Skeletal muscle tissue (tissue), 4 donors: Measurements from ENCODE around the gene RASSF1. TPM values are rescaled to one million over a fixed set of nuclear protein-coding genes. Genes with fewer than 3 reads are reported as not detected.
"Not testable (repeated sequence)": the region's sequence is repeated elsewhere in the genome, so short reads cannot be mapped to it uniquely, and the experiment has no call there.

Experiments used
- H3K27ac ChIP-seq: one replicate; pipeline ENCODE4 v1.7.0; 2013; ENCODE audit warnings: mild to moderate bottlenecking, low read depth, low read length, inconsistent platforms
- H3K27me3 ChIP-seq, 3 donors: one replicate each; pipeline ENCODE4 v1.7.0; 2013; ENCODE audit warnings: low read length in 3 of 3; ENCODE audit not compliant: control insufficient read depth in 3 of 3, insufficient read depth in 3 of 3
- H3K36me3 ChIP-seq, 3 donors: one replicate each; pipeline ENCODE4 v1.7.0; 2013; ENCODE audit warnings: low read length in 3 of 3; ENCODE audit not compliant: control insufficient read depth in 3 of 3, insufficient read depth in 3 of 3
- H3K4me1 ChIP-seq, 3 donors: one replicate each; pipeline ENCODE4 v1.7.0; 2013; ENCODE audit warnings: low read length in 3 of 3, mild to moderate bottlenecking in 3 of 3; ENCODE audit not compliant: control insufficient read depth in 3 of 3, insufficient read depth in 3 of 3
- H3K4me3 ChIP-seq, 3 donors: one replicate each; pipeline ENCODE4 v1.7.0; 2013; ENCODE audit warnings: low read length in 3 of 3
- H3K9ac ChIP-seq, 3 donors: one replicate each; pipeline ENCODE4 v1.7.0; 2013; ENCODE audit warnings: low read length in 3 of 3, mild to moderate bottlenecking in 3 of 3, moderate library complexity in 2 of 3, low read depth in 1 of 3
- H3K9me3 ChIP-seq, 3 donors: one replicate each; pipeline ENCODE4 v1.7.0; 2013; ENCODE audit warnings: low read length in 3 of 3; ENCODE audit not compliant: control insufficient read depth in 3 of 3
- total RNA-seq: library from RNA; depleted of rRNA; stranded (reverse); fragments of >200 nt; gene quantifications from one replicate; pipeline ENCODE4 v1.2.3, GENCODE V29; 2014
- donor health status: Osteomylitis.

RASSF1 gene
- total RNA-seq, 1 donor from 2014 or later = 17.7 TPM

- Histone ChIP-seq H3K9me3 (no peaks in the 10 kb centered on the region), H3K36me3 (peaks cover 28 to 34% (median 31%) of the 10 kb centered on the region in 3 donors), H3K27ac (no peak overlapping the region), H3K4me3 (peak overlapping the region; percentile 17 to 98 (median 91)), H3K4me1 (peaks cover 60 to 76% (median 71%) of the 10 kb centered on the region in 3 donors), H3K9ac (peak overlapping the region; percentile 96 to 99 (median 98)), H3K27me3 (no peaks in the 10 kb centered on the region)
Observed at GRCh38 chr3:50319181-50319893, 21.3 kb downstream of the RASSF1 start.

GRCh38 chr3:50318615-50319014 lies 22.0 kb downstream of the RASSF1 start:
- Histone ChIP-seq H3K9ac (peak overlapping the region in 2 of 3 donors; percentile 43 to 60), H3K27ac (no peak overlapping the region), H3K9me3 (no peaks in the 10 kb centered on the region), H3K4me3 (peak overlapping the region; percentile 17 to 45 (median 38)), H3K4me1 (peaks cover 55 to 72% (median 67%) of the 10 kb centered on the region in 3 donors), H3K27me3 (no peaks in the 10 kb centered on the region), H3K36me3 (peaks cover 28 to 34% (median 31%) of the 10 kb centered on the region in 3 donors)

- H3K27ac ChIP-seq = no peak overlapping the region
- H3K4me1 ChIP-seq = peaks cover 55 to 72% (median 65%) of the 10 kb centered on the region in 3 donors
- no peaks in the 10 kb centered on the region for H3K9me3 ChIP-seq
- peaks cover 28 to 34% (median 31%) of the 10 kb centered on the region in 3 donors for H3K36me3 ChIP-seq
- no peaks in the 10 kb centered on the region for H3K27me3 ChIP-seq
- H3K4me3 ChIP-seq = peak overlapping the region in 2 of 3 donors; percentile 17 to 45
- peak overlapping the region in 2 of 3 donors; percentile 51 to 60 for H3K9ac ChIP-seq
Observed at GRCh38 chr3:50318163-50318562, 22.5 kb downstream of the RASSF1 start.

- peak overlapping the region in 1 of 3 donors; percentile 51 for H3K9ac ChIP-seq
- peaks cover 28 to 34% (median 31%) of the 10 kb centered on the region in 3 donors for H3K36me3 ChIP-seq
- no peaks in the 10 kb centered on the region for H3K27me3 ChIP-seq
- H3K27ac ChIP-seq = no peak overlapping the region
- no peak overlapping the region for H3K4me3 ChIP-seq
- H3K9me3 ChIP-seq = no peaks in the 10 kb centered on the region
- peaks cover 53 to 64% (median 58%) of the 10 kb centered on the region in 3 donors for H3K4me1 ChIP-seq
Observed at GRCh38 chr3:50317300-50317699, 23.3 kb downstream of the RASSF1 start.

- H3K27ac ChIP-seq = no peak overlapping the region
- H3K9ac ChIP-seq = peak overlapping the region in 1 of 3 donors; percentile 51
- peaks cover 28 to 34% (median 31%) of the 10 kb centered on the region in 3 donors for H3K36me3 ChIP-seq
- H3K4me3 ChIP-seq = no peak overlapping the region
- H3K27me3 ChIP-seq = no peaks in the 10 kb centered on the region
- no peaks in the 10 kb centered on the region for H3K9me3 ChIP-seq
- peaks cover 47 to 59% (median 53%) of the 10 kb centered on the region in 3 donors for H3K4me1 ChIP-seq
Observed at GRCh38 chr3:50316657-50317242, 23.9 kb downstream of the RASSF1 start.

- H3K27ac ChIP-seq = no peak overlapping the region
- H3K27me3 ChIP-seq = no peaks in the 10 kb centered on the region
- peaks cover 27 to 31% (median 30%) of the 10 kb centered on the region in 3 donors for H3K36me3 ChIP-seq
- H3K4me3 ChIP-seq = no peak overlapping the region
- no peak overlapping the region for H3K9ac ChIP-seq
- H3K9me3 ChIP-seq = no peaks in the 10 kb centered on the region
- H3K4me1 ChIP-seq = peaks cover 36 to 47% (median 42%) of the 10 kb centered on the region in 3 donors
Observed at GRCh38 chr3:50314816-50315215, 25.8 kb downstream of the RASSF1 start.

GRCh38 chr3:50314342-50314741 lies 26.3 kb downstream of the RASSF1 start:
- peak overlapping the region in 1 of 3 donors; percentile 60 for H3K9ac ChIP-seq

GRCh38 chr3:50312041-50312440 lies 28.6 kb downstream of the RASSF1 start:
- H3K4me1 ChIP-seq = peaks cover 9 to 19% (median 16%) of the 10 kb centered on the region in 3 donors
- not testable (repeated sequence) for H3K9ac ChIP-seq, H3K4me3 ChIP-seq, H3K9me3 ChIP-seq, H3K36me3 ChIP-seq, H3K27ac ChIP-seq, H3K27me3 ChIP-seq

More at GRCh38 chr3:50314342-50314741, 26.3 kb downstream of the RASSF1 start:
- Histone ChIP-seq H3K36me3 (peaks cover 22 to 26% (median 25%) of the 10 kb centered on the region in 3 donors), H3K27ac (no peak overlapping the region), H3K27me3 (no peaks in the 10 kb centered on the region), H3K9me3 (no peaks in the 10 kb centered on the region), H3K4me3 (no peak overlapping the region), H3K4me1 (peaks cover 31 to 42% (median 38%) of the 10 kb centered on the region in 3 donors)

GRCh38 chr3:50304601-50305000 lies 36.0 kb downstream of the RASSF1 start:
- Histone ChIP-seq H3K27ac (no peak overlapping the region), H3K36me3 (peaks cover 0 to 2% (median 0%) of the 10 kb centered on the region in 3 donors), H3K9me3 (no peaks in the 10 kb centered on the region), H3K9ac (peak overlapping the region in 1 of 3 donors; percentile 16), H3K27me3 (no peaks in the 10 kb centered on the region), H3K4me3 (no peak overlapping the region), H3K4me1 (peaks cover 31 to 34% (median 33%) of the 10 kb centered on the region in 3 donors)
